Gastroesophageal sphincter (tissue), 4 donors: ENCODE results near the gene CCDC88C. TPM values are rescaled to one million over a fixed set of nuclear protein-coding genes. Genes with fewer than 3 reads are reported as not detected.

Experiments
- total RNA-seq, 4 donors: library from RNA; depleted of rRNA; stranded (reverse); fragments of >200 nt; gene quantifications; one replicate each; pipeline ENCODE4 v1.1.0, GENCODE V29; 2016

CCDC88C gene
- total RNA-seq, 4 donors from 2014 or later, result 2.0 to 10.1 (median 4.9) TPM

Other genes with a start within 250 kb of the CCDC88C start
- 10 to 100 TPM in 1 of 4 donors, 1 to 10 TPM in 3; 1.8 to 10.3 (median 3.0) TPM for gene GPR68, start 173.1 kb downstream of the CCDC88C start, total RNA-seq
- gene PPP4R3A, start 92.5 kb upstream of the CCDC88C start, total RNA-seq, result 100 to 1,000 TPM in 1 of 4 donors, 10 to 100 TPM in 3; 66.5 to 108 (median 77.4) TPM